ENCODE measurements around the gene SPEG. TPM values are rescaled to one million over a fixed set of nuclear protein-coding genes. Genes with fewer than 3 reads are reported as not detected.
A peak's percentile ranks its signal among the peaks of the same experiment; 100 is the strongest.

SPEG gene
- total and polyA plus RNA-seq, 2 of the 13 experiments (the other 11 are each of a cell fraction or from before 2014, with no cell fraction given), result 0.18 to 0.24 TPM

- peak; percentile 47; the same call in 1 of the 2 replicates for TF ChIP-seq HNRNPL (IDR thresholded peaks at IDR 0.05; ENCODE audit: low read depth, low read length)
- TF ChIP-seq HDAC1 (CRISPR knock-in tag; IDR thresholded peaks at IDR 0.05), result 0 out of 2 replicates have a peak, but pooled peaks have one; percentile 15
- no peak for TF ChIP-seq ZNF33A (CRISPR knock-in tag; IDR thresholded peaks at IDR 0.05; ENCODE audit: borderline replicate concordance)
- TF ChIP-seq RCOR2 (CRISPR knock-in tag; IDR thresholded peaks at IDR 0.05), result no peak
- TF ChIP-seq HOXD1 (CRISPR knock-in tag; IDR thresholded peaks at IDR 0.05), result 0 out of 2 replicates have a peak, but pooled peaks have one; percentile 58
- peak; percentile 3; the same call in 1 of the 2 replicates for TF ChIP-seq ZNF543 (CRISPR knock-in tag; IDR thresholded peaks at IDR 0.05)
- TF ChIP-seq ZZZ3 (CRISPR knock-in tag; IDR thresholded peaks at IDR 0.05; ENCODE audit: borderline replicate concordance), result no peak
- no peak for TF ChIP-seq ZNF296 (CRISPR knock-in tag; conservative IDR thresholded peaks at IDR 0.05)
- TF ChIP-seq TMF1 (CRISPR knock-in tag; IDR thresholded peaks at IDR 0.05; ENCODE audit: low read depth), result no peak; the same call in 1 of the 2 replicates
- 0 out of 2 replicates have a peak, but pooled peaks have one; percentile 48 for TF ChIP-seq XBP1 (CRISPR knock-in tag; IDR thresholded peaks at IDR 0.05)
- TF ChIP-seq ELF3 (CRISPR knock-in tag; IDR thresholded peaks at IDR 0.05), result no peak
- TF ChIP-seq ZNF768 (CRISPR knock-in tag; IDR thresholded peaks at IDR 0.05), result peak; percentile 50
- no peak for TF ChIP-seq ONECUT2 (CRISPR knock-in tag; IDR thresholded peaks at IDR 0.05)
- TF ChIP-seq ZNF230 (CRISPR knock-in tag; IDR thresholded peaks at IDR 0.05), result peak; percentile 33; the same call in 1 of the 2 replicates
- TF ChIP-seq NR1H2 (CRISPR knock-in tag; IDR thresholded peaks at IDR 0.05; ENCODE audit: borderline replicate concordance, low read depth), result no peak
- no peak for TF ChIP-seq HNF1B (CRISPR knock-in tag; IDR thresholded peaks at IDR 0.05)
- TF ChIP-seq HNF1A (IDR thresholded peaks at IDR 0.05; ENCODE audit: low read depth), result no peak
- no peak for TF ChIP-seq HNF1A (CRISPR knock-in tag; IDR thresholded peaks at IDR 0.05; ENCODE audit: borderline replicate concordance)
- no peak for TF ChIP-seq NPAS2 (CRISPR knock-in tag; IDR thresholded peaks at IDR 0.05; ENCODE audit: borderline replicate concordance)
- no peak for TF ChIP-seq KAT2B (IDR thresholded peaks at IDR 0.05; ENCODE audit: borderline replicate concordance, low read depth, low read length)
- 0 out of 2 replicates have a peak, but pooled peaks have one; percentile 3 for TF ChIP-seq FOXA3 (CRISPR knock-in tag; IDR thresholded peaks at IDR 0.05)
These were observed 108.4 kb downstream of the SPEG start (continued) for GRCh38 chr2:219542931-219543595.
